Fibroblast of the conjunctiva (primary cell): ENCODE data around the gene SLIT3.
A peak's percentile ranks its signal among the peaks of the same experiment; 100 is the strongest.

Experiments used
- DNase-seq: peaks from one replicate; pipeline ENCODE4 v3.0.0-alpha.2; 2010; ENCODE audit warnings: low read depth

SLIT3 gene

GRCh38 chr5:168740092-168740800, 560.7 kb downstream of the SLIT3 start:
- DNase-seq, result no peak

GRCh38 chr5:168737066-168737465, 563.9 kb downstream of the SLIT3 start:
- no peak for DNase-seq

GRCh38 chr5:168736281-168736831, 564.6 kb downstream of the SLIT3 start:
- DNase-seq, result no peak

GRCh38 chr5:168734620-168735300, 566.2 kb downstream of the SLIT3 start:
- no peak for DNase-seq

GRCh38 chr5:168734119-168734518, 566.8 kb downstream of the SLIT3 start:
- DNase-seq, result no peak

- DNase-seq, result no peak
Measured at GRCh38 chr5:168728546-168729211, 572.3 kb downstream of the SLIT3 start.

DNA sequence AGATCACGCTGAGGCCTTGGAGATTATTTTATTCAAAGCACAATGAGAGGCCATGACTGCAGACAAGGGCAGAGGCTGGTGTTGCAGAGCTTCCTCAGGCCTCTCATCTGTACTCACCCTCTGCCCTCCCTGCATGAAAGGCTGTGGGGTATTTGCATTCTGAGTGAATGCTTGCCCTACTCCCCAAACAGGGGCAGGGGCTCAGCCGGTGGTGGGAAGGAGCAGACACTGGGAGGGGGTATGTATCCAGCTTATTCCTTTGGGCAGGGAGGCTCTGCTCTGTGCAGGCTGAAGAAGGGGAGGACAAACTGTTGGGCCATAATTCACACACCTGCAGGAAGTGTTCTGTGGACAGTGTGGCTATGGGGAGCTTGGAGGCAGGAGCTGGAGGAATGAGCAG, 573.4 kb downstream of the SLIT3 start:
- no peak for DNase-seq

- DNase-seq, result no peak
Measured at GRCh38 chr5:168726342-168726741, 574.6 kb downstream of the SLIT3 start.

DNA sequence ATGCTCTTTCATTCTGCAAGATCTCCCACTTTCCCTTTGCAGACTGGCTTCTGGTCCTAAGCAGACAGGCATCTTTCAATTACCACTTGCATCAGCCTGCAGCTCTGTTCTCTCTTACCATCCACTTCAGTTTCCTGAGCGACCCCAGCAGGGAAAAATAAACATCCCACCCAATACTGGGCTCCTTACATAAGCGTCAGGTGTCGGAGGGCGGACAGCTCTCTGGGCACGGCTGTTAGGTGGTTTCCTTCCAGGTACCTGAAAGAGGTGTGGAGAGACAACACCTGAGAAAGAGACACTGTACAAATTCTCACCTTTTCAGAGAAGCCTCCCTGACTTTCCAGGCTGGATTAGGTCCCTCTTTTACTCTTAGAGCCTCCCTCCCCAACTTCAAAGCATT, 576.7 kb downstream of the SLIT3 start:
- no peak for DNase-seq

GRCh38 chr5:168723037-168723436, 577.9 kb downstream of the SLIT3 start:
- DNase-seq, result no peak

DNA sequence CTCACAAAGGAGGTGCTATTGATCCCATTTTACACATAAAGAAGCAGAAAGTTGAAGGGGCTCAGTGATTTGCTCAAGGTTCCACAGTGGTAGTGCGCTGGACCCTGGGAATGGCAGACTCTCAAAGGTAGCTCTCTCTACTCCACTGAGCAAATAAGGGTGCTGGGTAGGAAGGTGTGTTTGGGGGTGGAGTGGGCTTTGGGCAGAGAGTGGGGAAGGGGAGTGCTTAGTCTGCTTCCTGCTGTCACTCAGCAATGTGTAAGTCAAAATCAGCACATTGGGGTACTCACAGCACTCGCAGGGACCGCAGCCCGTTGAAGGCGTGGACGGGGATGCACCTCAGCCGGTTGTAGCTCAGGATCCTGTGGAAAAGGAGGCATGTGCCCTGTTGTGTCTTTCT, 579.0 kb downstream of the SLIT3 start:
- no peak for DNase-seq

DNA sequence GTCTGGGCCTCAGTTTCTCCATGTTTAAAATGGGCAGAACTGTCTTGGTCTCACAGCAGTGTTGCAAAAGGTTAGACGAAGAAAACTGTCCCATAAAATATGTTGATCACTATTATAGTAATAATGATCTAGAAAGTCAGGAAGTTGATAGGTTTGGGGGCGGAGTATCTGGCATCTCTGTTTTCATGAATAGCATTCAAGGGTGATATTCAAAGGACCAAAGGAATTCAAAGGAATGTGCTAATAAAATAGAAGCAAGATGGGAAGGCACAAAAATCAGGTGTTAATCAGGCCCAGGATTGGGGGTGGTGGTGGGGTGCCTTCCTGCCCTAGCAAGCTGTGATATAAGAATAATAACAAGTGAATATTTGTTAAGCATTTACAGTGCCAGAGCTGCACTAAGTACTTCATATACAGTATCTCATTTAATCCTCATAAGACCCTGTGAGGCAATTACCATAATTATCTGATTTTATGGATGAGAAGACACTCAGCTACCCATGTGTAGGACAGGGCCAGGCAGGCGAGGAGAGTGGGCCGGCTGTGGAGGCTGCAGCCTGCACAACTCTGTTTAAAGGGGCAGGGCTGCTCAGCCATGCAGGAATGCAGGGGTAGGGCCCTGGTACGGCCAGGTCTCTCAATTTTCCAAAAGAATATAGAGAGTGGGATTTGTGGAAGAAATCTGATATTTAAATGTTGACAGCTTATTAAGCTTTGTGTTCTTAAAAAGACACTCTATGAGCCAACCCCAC, 579.8 kb downstream of the SLIT3 start:
- no peak for DNase-seq

DNA sequence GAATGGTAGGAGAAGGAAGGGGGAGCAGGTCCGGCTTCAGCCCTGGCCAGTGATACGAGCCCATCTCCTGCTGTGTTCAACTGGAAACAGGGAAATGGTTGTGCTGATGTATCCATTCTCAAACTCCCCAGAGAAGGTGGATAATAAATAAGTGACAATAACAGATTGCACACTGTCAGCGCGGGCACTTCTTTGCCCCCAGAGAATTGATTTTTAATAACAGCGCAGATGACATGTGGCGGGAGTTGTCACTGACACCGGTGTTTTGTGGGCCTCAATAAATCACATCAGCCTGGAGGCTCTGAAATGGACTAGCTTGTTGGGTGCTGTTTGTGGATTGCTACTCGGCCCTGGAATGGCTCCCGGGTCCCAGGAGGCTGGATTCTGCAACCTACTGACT, 580.4 kb downstream of the SLIT3 start:
- no peak for DNase-seq

GRCh38 chr5:168714046-168714445, 586.9 kb downstream of the SLIT3 start:
- no peak for DNase-seq

GRCh38 chr5:168713051-168713450, 587.9 kb downstream of the SLIT3 start:
- no peak for DNase-seq

DNA sequence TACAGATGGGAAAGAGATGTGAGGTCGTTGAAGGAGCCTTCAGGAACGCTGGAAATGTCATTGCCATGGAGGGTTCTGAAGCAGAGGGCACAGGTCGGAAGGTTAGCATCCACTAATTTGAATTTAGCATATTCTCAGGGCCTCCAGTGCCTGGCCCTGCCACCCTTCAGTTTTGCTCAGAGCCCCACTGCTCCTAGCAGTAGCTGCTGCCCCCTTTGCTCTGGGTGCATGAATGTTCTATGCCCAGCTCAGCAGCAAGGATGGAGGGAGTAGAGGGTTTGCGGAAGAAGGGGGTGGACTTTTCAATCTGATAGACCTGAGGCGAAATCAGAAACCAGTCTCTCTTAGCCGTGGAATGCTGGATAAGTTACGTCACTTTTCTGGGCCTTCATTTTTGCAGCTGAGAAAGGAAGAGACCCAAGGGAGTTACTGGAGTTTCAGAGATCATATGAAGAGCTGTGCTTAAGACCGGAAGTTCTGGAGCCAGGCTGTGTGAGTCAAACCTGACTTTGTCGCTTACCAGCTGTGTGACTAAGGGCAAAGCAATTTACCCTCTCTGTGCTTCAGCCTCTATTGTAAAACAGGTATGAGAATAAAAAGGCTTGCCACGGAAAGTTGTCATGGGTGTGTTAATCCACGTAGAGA, 588.5 kb downstream of the SLIT3 start:
- peak; percentile 87 for DNase-seq

- no peak for DNase-seq
Measured at GRCh38 chr5:168710706-168711105, 590.2 kb downstream of the SLIT3 start.

- DNase-seq, result no peak
Measured at GRCh38 chr5:168707716-168708695, 592.9 kb downstream of the SLIT3 start.

DNA sequence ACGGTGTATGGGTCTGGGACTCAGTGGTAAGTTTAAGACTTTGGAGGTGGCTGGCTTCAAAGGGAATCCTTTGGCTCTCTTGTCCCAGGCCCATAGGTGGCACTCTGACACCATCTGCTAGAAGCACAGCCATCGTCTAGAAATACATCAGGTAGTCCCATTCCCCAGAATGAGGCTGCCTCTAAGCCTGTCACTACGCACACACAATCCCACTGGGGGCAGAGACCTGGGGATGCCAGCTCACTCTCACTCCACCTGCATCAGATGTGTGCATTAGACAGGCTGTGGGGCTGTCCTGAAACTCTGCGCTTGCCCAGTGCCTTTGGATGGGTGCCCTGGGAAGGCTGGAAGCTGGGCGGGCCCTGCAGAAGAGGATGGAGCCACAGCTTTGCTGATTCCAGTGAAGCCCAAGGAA, 594.3 kb downstream of the SLIT3 start:
- no peak for DNase-seq

DNA sequence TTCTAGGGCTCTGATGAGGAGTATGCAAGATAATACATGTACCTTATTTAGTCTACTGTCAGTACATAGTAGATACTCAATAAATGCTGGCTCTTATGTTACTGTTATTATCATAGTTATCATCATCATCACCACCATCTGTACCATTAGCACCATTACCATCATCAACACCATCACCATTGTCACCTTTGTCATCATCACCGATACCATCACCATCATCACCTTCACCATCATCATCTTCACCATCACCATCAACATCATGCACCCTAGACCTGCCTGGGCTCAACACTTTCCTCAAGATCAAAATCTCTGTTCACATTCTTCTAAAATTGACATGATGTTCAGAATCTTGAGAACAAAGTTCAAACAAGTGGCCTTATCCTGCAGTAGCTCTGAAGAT, 595.6 kb downstream of the SLIT3 start:
- DNase-seq, result no peak

DNA sequence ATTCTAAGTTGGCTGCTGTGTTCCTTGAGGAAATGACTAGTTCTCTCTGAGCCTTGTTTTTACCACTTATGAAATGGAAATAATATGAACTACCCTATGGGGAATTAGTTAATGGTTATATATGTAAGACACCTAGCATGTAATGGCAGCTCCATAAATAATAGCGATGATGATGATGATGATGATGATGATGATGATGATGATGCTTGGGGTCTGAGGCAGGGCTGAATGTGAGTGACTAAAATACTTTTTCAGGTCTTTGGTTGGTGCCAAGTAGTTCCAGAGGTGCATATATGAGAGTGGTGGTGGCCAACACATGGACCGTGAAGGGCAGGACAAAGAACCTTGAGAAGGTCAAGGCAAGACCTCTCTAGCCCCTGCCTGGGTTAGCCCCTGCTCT, 598.4 kb downstream of the SLIT3 start:
- no peak for DNase-seq
